Naive B cell (primary cell): ENCODE results near the gene DENND1B. TPM values are rescaled to one million over a fixed set of nuclear protein-coding genes. Genes with fewer than 3 reads are reported as not detected.
"Not testable (repeated sequence)": the region's sequence is repeated elsewhere in the genome, so short reads cannot be mapped to it uniquely, and the experiment has no call there.

Experiments used
- ATAC-seq, 2 donors: fragments of 150-1000 bp; cut with Tn5 transposase; 2 replicates each; pipeline ENCODE4 v1.10.0; 2021; ENCODE audit warnings: low read depth in 2 of 2, mild to moderate bottlenecking in 2 of 2, moderate library complexity in 2 of 2
- DNase-seq: peaks from one replicate; pipeline ENCODE4 v3.0.0; 2022
- H3K27ac Mint-ChIP-seq, 6 donors: one replicate each; pipeline ENCODE4 v1.8.0; 2020 to 2022; ENCODE audit warnings: mild to moderate bottlenecking in 6 of 6, mixed read lengths in 6 of 6, moderate library complexity in 5 of 6, inconsistent platforms in 2 of 6
- H3K27me3 Mint-ChIP-seq, 3 donors: one replicate each; pipeline ENCODE4 v1.8.0; 2021 to 2022; ENCODE audit warnings: mixed read lengths in 3 of 3, mild to moderate bottlenecking in 1 of 3
- H3K36me3 Mint-ChIP-seq, 2 donors: one replicate each; pipeline ENCODE4 v1.8.0; 2020 to 2022; ENCODE audit warnings: mixed read lengths in 2 of 2, inconsistent platforms in 1 of 2, mild to moderate bottlenecking in 1 of 2
- H3K4me1 Mint-ChIP-seq, 3 donors: one replicate each; pipeline ENCODE4 v1.8.0; 2020 to 2022; ENCODE audit warnings: mixed read lengths in 3 of 3, inconsistent platforms in 1 of 3, mild to moderate bottlenecking in 1 of 3, moderate library complexity in 1 of 3
- H3K4me3 Mint-ChIP-seq, 8 donors: one replicate each; pipeline ENCODE4 v1.8.0; 2020 to 2022; ENCODE audit warnings: mild to moderate bottlenecking in 8 of 8, mixed read lengths in 8 of 8, moderate library complexity in 8 of 8, inconsistent platforms in 2 of 8
- H3K9me3 Mint-ChIP-seq, 7 donors: one replicate each; pipeline ENCODE4 v1.8.0; 2020 to 2022; ENCODE audit warnings: mixed read lengths in 7 of 7, mild to moderate bottlenecking in 5 of 7, inconsistent platforms in 2 of 7, moderate library complexity in 1 of 7
- polyA plus RNA-seq, 6 donors: library from polyadenylated mRNA; unstranded; fragments of 300-500 nt; fragmentation: Illumina TruSeq; gene quantifications; one replicate each; pipeline ENCODE4 v1.2.3, GENCODE V29; 2021; ENCODE audit warnings: low read depth in 6 of 6

The DENND1B gene
- polyA plus RNA-seq, 6 donors from 2014 or later, result 3.3 to 6.2 (median 5.4) TPM

DNA sequence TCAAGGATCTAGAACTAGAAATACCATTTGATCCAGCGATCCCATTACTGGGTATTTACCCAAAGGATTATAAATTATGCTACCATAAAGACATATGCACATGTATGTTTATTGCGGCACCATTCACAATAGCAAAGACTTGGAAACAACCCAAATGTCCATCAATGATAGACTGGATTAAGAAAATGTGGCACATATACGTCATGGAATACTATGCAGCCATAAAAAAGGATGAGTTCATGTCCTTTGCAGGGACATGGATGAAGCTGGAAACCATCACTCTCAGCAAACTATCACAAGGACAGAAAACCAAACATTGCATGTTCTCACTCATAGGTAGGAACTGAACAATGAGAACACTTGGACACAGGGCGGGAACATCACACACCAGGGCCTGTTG, 199.7 kb downstream of the DENND1B start:
- H3K36me3 Mint-ChIP-seq, result peaks cover 8 to 18% of the 10 kb centered on the region in 2 donors
- H3K27me3 Mint-ChIP-seq, H3K9me3 Mint-ChIP-seq, H3K4me1 Mint-ChIP-seq, DNase-seq, H3K27ac Mint-ChIP-seq, H3K4me3 Mint-ChIP-seq, ATAC-seq: not testable (repeated sequence)

DNA sequence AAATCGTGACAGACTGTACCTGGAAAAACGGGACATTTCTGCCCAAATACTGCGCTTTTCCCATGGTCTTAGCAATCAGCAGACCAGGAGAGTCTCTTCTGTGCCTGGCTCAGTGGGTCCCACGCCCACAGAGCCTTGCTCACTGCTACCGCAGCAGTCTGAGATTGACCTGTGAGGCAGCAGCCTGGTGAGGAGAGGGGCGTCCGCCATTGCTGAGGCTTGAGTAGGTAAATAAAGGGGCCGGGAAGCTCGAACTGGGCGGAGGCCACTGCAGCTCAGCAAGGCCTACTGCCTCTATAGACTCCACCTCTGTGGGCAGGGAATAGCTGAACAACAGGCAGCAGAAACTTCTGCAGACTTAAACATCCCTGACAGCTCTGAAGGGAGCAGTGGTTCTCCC, 203.1 kb downstream of the DENND1B start:
- Mint-ChIP-seq H3K27ac (no peak overlapping the region), H3K4me3 (no peak overlapping the region), H3K27me3 (no peaks in the 10 kb centered on the region), H3K36me3 (peaks cover 25 to 27% of the 10 kb centered on the region in 2 donors), H3K4me1 (no peaks in the 10 kb centered on the region), H3K9me3 (peaks cover 0 to 28% (median 18%) of the 10 kb centered on the region in 7 donors)
- DNase-seq (no peak), ATAC-seq (no peak)

- DNase-seq, result no peak
Observed at GRCh38 chr1:197567442-197567841, 207.8 kb downstream of the DENND1B start.

DNA sequence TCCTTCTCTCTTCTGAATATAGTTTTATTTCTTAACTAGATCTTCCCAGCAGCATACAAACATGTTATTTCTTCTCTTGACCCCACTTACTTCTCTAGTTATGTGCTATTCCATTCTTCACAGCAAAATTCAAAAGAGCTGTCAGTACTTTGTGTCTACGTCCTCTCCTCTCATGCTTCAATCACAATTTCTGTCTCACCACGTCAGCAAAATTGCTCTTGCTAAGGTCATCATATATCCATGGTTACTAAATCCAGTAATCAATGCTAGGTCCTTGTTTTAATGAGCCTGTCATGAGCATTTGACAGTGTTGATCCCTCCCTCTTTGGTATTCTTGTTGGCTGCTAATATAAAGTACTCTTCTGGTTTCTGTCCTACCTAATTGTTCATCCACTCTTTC, 214.2 kb downstream of the DENND1B start:
- no peak for DNase-seq
- Mint-ChIP-seq H3K36me3 (peaks cover 0 to 9% of the 10 kb centered on the region in 2 donors), H3K9me3 (peaks cover 0 to under 1% (median 0%) of the 10 kb centered on the region in 7 donors), H3K27ac (no peak overlapping the region), H3K27me3 (no peaks in the 10 kb centered on the region), H3K4me3 (no peak overlapping the region), H3K4me1 (no peaks in the 10 kb centered on the region)
- no peak for ATAC-seq

More at GRCh38 chr1:197567442-197567841, 207.8 kb downstream of the DENND1B start:
- Mint-ChIP-seq H3K9me3 (peaks cover 5 to 30% (median 18%) of the 10 kb centered on the region in 7 donors), H3K27me3 (no peaks in the 10 kb centered on the region), H3K27ac (no peak overlapping the region), H3K4me3 (no peak overlapping the region), H3K36me3 (peaks cover 33 to 36% of the 10 kb centered on the region in 2 donors), H3K4me1 (no peaks in the 10 kb centered on the region)
- no peak for ATAC-seq

- H3K4me3 Mint-ChIP-seq, result no peak overlapping the region
- H3K9me3 Mint-ChIP-seq, result no peaks in the 10 kb centered on the region
- DNase-seq, result no peak
- no peak for ATAC-seq
- H3K4me1 Mint-ChIP-seq, result no peaks in the 10 kb centered on the region
- peaks cover 0 to 5% of the 10 kb centered on the region in 2 donors for H3K36me3 Mint-ChIP-seq
- no peak overlapping the region for H3K27ac Mint-ChIP-seq
- H3K27me3 Mint-ChIP-seq, result no peaks in the 10 kb centered on the region
Observed at GRCh38 chr1:197559655-197560054, 215.6 kb downstream of the DENND1B start.

DNA sequence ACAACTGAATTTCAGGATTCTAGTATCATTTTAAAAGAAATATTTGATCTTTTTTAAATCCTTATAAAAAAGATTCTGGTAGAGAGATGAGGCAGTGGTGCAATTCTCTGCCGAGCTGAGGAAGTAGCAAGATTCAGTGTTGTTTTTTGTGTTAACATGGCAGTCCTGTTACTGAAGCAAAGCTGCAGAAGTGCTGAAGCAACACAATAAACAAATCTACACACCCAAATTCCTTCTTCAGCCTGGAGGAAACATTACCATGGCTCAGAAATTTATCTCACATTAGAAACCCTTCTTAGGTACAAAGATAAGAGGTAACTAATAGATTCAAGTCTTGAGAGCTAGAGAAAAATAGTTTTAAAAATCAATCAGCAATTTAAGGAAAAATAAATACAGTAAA, 216.0 kb downstream of the DENND1B start:
- no peak overlapping the region for H3K4me3 Mint-ChIP-seq
- no peaks in the 10 kb centered on the region for H3K4me1 Mint-ChIP-seq
- no peaks in the 10 kb centered on the region for H3K9me3 Mint-ChIP-seq
- DNase-seq (no peak), ATAC-seq (no peak)
- H3K36me3 Mint-ChIP-seq, result peaks cover 0 to 5% of the 10 kb centered on the region in 2 donors
- H3K27me3 Mint-ChIP-seq, result no peaks in the 10 kb centered on the region
- no peak overlapping the region for H3K27ac Mint-ChIP-seq

DNA sequence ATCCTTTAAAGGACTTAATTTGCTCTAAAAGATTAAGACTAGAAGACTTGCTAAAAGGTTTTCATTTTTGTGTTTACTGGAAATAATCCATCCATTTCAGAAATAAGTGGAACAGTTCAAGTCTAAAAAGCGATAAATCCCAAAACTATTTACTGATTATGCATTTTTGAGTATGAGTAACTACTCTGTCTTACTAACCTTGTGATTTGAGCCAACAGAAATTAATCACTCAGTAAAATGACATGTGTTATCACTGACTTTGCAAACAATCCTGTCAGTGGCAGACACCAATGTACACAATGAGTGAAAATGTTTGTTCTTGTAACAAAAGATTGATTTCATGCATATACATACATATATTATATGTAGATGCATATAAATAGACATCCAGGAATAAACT, 218.0 kb downstream of the DENND1B start:
- Mint-ChIP-seq H3K4me1 (no peaks in the 10 kb centered on the region), H3K4me3 (no peak overlapping the region), H3K27ac (no peak overlapping the region), H3K27me3 (no peaks in the 10 kb centered on the region), H3K36me3 (no peaks in the 10 kb centered on the region), H3K9me3 (no peaks in the 10 kb centered on the region)
- ATAC-seq (no peak), DNase-seq (no peak)

GRCh38 chr1:197553281-197553680, 222.0 kb downstream of the DENND1B start:
- H3K9me3 Mint-ChIP-seq, result no peaks in the 10 kb centered on the region
- no peaks in the 10 kb centered on the region for H3K27me3 Mint-ChIP-seq
- no peak overlapping the region for H3K4me3 Mint-ChIP-seq
- H3K4me1 Mint-ChIP-seq, result no peaks in the 10 kb centered on the region
- no peak for ATAC-seq
- no peak for DNase-seq
- no peaks in the 10 kb centered on the region for H3K36me3 Mint-ChIP-seq
- no peak overlapping the region for H3K27ac Mint-ChIP-seq

- peaks cover 14% of the 10 kb centered on the region in 2 donors for H3K36me3 Mint-ChIP-seq
- H3K4me1 Mint-ChIP-seq, result peaks cover 0 to 6% (median 0%) of the 10 kb centered on the region in 3 donors
- peaks cover 0 to 7% (median 0%) of the 10 kb centered on the region in 7 donors for H3K9me3 Mint-ChIP-seq
- H3K4me3 Mint-ChIP-seq, result no peak overlapping the region
- no peak overlapping the region for H3K27ac Mint-ChIP-seq
- no peak for ATAC-seq
- no peak for DNase-seq
- no peaks in the 10 kb centered on the region for H3K27me3 Mint-ChIP-seq
Observed at GRCh38 chr1:197546989-197547388, 228.3 kb downstream of the DENND1B start.

- peaks cover 0 to 7% (median 0%) of the 10 kb centered on the region in 7 donors for H3K9me3 Mint-ChIP-seq
- no peaks in the 10 kb centered on the region for H3K27me3 Mint-ChIP-seq
- H3K4me1 Mint-ChIP-seq, result peaks cover 0 to 6% (median 0%) of the 10 kb centered on the region in 3 donors
- no peak overlapping the region for H3K4me3 Mint-ChIP-seq
- DNase-seq, result no peak
- H3K36me3 Mint-ChIP-seq, result peaks cover 14% of the 10 kb centered on the region in 2 donors
- H3K27ac Mint-ChIP-seq, result no peak overlapping the region
- ATAC-seq, result no peak
Observed at GRCh38 chr1:197544553-197544952, 230.7 kb downstream of the DENND1B start.

GRCh38 chr1:197544130-197544529, 231.2 kb downstream of the DENND1B start:
- peaks cover 0 to 6% (median 0%) of the 10 kb centered on the region in 3 donors for H3K4me1 Mint-ChIP-seq
- no peak overlapping the region for H3K27ac Mint-ChIP-seq
- DNase-seq (no peak), ATAC-seq (no peak)
- H3K36me3 Mint-ChIP-seq, result peaks cover 14% of the 10 kb centered on the region in 2 donors
- peaks cover 0 to 7% (median 0%) of the 10 kb centered on the region in 7 donors for H3K9me3 Mint-ChIP-seq
- no peaks in the 10 kb centered on the region for H3K27me3 Mint-ChIP-seq
- H3K4me3 Mint-ChIP-seq, result no peak overlapping the region

GRCh38 chr1:197541411-197541810, 233.9 kb downstream of the DENND1B start:
- Mint-ChIP-seq H3K27me3 (no peaks in the 10 kb centered on the region), H3K9me3 (peaks cover 0 to 7% (median 0%) of the 10 kb centered on the region in 7 donors), H3K27ac (no peak overlapping the region), H3K4me1 (peaks cover 0 to 6% (median 0%) of the 10 kb centered on the region in 3 donors), H3K4me3 (no peak overlapping the region), H3K36me3 (peaks cover 9 to 14% of the 10 kb centered on the region in 2 donors)
- DNase-seq, result no peak
- no peak for ATAC-seq

DNA sequence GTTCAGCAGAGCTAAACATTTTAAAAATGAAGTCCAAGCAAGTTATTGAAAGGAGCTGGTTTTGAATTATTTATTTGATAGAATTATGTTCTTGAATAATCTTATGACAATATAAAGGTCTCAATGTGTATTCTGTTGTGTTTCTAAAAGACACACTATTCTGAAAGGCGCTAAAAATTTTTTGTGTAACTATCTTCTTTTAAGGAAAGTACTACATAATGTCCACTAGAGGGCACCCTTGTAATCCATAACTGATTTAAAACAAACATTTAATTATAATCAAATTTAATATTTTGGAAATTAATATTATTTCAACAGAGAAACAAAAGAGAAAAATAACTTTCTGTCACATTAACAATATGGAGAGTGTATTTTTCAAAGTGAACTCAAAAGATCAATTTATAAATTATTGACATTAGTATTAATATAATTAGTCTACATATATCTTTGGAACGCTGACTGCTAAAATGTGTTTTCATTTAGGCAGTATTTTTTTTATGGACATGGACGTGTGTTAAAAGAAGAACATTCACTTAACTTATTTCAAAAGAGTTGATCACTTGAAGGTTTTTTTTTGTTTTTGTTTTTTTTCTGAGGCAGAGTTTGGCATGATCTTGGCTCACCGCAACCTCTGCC, 248.4 kb downstream of the DENND1B start:
- DNase-seq, result peak; percentile 23

GRCh38 chr1:197521118-197521739, 254.1 kb downstream of the DENND1B start:
- H3K36me3 Mint-ChIP-seq, result no peaks in the 10 kb centered on the region
- no peak overlapping the region for H3K27ac Mint-ChIP-seq
- peaks cover 0 to 3% (median 0%) of the 10 kb centered on the region in 3 donors for H3K4me1 Mint-ChIP-seq
- ATAC-seq (peak in 1 of 2 donors; percentile 54), DNase-seq (peak; percentile 23)
- no peak overlapping the region for H3K4me3 Mint-ChIP-seq
- no peaks in the 10 kb centered on the region for H3K9me3 Mint-ChIP-seq
- H3K27me3 Mint-ChIP-seq, result no peaks in the 10 kb centered on the region

More for the DNA sequence above, 248.4 kb downstream of the DENND1B start:
- H3K4me1 Mint-ChIP-seq, result no peaks in the 10 kb centered on the region
- ATAC-seq, result no peak
- H3K27ac Mint-ChIP-seq, result no peak overlapping the region
- H3K9me3 Mint-ChIP-seq, result no peaks in the 10 kb centered on the region
- no peak overlapping the region for H3K4me3 Mint-ChIP-seq
- no peaks in the 10 kb centered on the region for H3K36me3 Mint-ChIP-seq
- no peaks in the 10 kb centered on the region for H3K27me3 Mint-ChIP-seq
